LNCaP clone FGC (cell line): ENCODE results near the gene OSGIN1.

ENCODE experiments used
- DNase-seq: peaks from one replicate; pipeline ENCODE4 v3.0.0-alpha.2; 2011; ENCODE audit warnings: low read depth
- H3K4me3 ChIP-seq: 2 replicates; pipeline ENCODE4 v1.5.1; 2011; ENCODE audit warnings: mild to moderate bottlenecking, low read depth, low read length, control low read depth
- TF ChIP-seq, protein P1 (sequence below): IDR thresholded peaks from 2 replicates; pipeline ENCODE4 v1.5.1; 2012; ENCODE audit warnings: mild to moderate bottlenecking; ENCODE audit not compliant: control insufficient read depth, insufficient read depth; ENCODE audit errors: extremely low read depth

OSGIN1 gene

DNA sequence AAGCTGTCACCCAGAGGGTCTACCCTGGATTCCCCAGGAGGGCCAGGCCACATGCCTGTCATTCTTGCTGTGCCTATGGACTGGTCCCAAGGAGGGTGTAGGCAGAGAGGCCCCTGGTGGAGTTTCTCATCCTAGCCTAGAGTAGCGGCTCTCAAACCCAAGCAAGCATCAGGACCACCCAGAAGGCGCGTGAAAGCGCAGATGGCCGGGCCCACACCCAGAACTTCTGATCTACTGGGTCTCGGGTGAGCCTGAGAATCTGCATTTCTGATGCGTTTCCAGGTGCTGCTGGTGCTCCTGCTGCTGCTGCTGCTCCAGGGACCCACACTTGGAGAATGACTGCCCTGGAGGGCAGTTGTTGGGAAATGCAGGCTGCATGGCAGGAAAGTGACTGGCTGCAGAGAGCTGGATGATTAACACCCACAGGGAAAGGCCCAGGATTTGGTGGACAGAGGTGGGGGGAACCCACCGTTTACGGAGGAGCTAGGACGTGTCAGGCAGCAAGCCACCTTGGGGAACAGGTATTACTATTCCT is 9.5 kb upstream of the OSGIN1 start:
- TF ChIP-seq, protein P1, sequence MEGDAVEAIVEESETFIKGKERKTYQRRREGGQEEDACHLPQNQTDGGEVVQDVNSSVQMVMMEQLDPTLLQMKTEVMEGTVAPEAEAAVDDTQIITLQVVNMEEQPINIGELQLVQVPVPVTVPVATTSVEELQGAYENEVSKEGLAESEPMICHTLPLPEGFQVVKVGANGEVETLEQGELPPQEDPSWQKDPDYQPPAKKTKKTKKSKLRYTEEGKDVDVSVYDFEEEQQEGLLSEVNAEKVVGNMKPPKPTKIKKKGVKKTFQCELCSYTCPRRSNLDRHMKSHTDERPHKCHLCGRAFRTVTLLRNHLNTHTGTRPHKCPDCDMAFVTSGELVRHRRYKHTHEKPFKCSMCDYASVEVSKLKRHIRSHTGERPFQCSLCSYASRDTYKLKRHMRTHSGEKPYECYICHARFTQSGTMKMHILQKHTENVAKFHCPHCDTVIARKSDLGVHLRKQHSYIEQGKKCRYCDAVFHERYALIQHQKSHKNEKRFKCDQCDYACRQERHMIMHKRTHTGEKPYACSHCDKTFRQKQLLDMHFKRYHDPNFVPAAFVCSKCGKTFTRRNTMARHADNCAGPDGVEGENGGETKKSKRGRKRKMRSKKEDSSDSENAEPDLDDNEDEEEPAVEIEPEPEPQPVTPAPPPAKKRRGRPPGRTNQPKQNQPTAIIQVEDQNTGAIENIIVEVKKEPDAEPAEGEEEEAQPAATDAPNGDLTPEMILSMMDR: no peak
- no peak for DNase-seq
- no peak overlapping the region for H3K4me3 ChIP-seq

DNA sequence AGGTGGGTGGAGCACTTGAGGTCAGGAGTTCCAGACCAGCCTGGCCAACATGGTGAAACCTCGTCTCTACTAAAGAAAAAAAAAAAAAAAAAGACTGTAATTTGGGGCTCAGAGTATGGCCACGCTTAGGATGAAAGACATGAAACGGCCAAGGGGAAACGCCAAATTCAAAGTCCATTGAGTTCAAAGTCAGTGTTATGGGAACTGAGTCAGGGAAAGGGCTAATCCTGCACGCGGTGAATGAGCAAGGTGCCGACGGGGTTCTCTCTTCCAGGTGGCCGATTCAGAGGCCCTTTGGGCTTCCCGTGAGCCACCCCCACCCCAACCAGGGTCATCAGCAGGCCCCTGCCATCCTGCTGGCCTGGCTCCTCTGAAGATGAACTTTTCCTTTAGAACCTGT is 7.5 kb upstream of the OSGIN1 start:
- DNase-seq: no peak
- TF ChIP-seq, protein P1: no peak
- no peak overlapping the region for H3K4me3 ChIP-seq

DNA sequence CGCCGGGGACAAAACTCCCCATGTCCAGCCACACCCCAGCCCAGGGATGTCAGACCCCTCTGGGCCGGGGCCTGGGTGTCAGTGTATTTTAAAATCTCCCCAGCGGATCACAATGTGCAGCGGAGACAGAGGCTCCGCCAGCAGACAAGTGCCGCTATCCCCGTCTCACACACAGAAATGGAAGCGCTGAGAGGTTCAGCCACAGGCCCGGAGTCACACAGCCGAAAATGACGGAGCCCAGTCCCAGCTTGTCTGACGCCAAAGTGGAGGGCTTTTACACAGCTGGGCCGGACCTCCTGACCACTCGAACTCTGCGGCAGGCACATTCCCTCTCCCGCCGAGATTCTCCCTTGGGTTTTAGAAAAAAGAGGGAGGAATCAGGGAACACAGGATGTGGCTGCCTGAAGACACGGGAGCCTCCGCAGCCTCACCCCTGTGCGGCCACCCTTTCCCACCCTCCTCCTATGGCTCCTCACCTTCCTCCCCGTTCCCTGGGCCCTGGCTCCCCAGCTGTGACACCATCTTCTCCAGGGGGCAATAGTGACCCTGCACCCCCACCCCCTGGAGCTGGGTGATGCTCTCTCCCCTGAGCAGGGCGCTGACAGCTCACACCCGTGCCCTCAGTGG is 6.8 kb upstream of the OSGIN1 start:
- no peak for DNase-seq
- TF ChIP-seq, protein P1: no peak
- H3K4me3 ChIP-seq: no peak overlapping the region

DNA sequence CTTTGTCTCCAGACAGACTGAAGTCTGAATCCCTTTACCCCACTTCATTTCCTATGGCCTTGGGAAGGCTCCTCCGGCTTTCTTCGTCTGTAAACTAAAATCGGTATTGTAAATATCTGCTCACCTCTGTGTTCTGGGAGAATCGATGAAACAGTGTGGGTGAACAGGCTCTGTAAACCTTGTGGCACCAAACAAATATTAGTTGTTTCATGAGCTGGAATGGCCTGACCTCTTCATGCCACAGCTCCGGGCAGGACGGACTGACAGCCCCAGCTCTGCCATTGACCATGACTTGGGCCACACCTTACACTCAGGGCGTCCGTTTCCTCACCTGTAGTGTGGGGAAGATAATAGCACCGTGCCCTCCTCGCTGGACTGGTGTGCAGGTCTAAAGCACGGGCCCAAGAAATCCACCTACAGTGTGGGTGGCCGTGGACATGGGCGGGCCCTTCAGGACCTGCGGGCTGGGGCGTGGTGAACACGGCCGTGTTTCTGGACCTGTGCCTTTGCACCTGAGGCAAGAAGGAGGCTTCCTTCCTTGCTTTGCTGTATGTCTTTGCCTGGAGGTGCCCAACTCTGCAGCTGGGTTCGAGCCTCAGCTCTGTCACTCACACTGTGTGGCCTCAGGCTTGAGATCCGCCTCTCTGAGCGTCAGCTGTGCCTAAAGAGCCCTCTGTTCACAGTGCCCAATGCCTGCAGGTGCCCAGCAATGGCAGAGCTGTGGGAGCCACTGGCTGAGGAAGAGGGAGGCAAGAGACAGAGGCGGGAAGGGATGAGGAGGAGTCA is 6.1 kb upstream of the OSGIN1 start:
- TF ChIP-seq, protein P1: no peak
- DNase-seq: no peak
- no peak overlapping the region for H3K4me3 ChIP-seq

DNA sequence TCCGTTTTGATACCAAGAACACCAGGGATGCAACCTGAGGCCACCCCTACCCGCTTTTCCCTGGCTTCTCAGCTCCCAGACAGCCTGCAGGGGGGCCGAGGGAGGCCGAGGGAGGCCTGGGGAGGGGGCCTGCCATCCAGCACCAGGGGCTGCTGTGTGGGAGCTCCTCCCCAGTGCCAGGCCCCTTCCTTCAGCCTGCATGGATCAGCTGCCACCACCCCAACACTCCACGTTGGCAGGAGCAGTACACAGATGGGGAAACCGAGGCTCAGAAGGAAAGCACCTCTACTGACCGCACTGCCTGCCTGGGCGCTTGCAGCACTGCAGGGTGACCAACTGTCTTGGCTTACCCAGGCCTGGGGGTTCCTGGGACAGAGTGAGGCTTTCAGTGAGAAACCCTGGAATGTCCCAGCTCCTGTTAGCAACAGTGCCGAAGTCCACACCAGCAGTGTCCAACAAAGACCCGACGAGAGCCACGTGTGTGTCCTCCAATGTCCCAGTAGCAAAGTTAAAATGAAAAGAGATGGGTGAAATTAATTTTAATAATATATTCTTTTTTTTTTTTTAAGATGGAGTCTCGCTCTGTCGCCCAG is 5.3 kb upstream of the OSGIN1 start:
- DNase-seq: no peak
- TF ChIP-seq, protein P1: no peak
- no peak overlapping the region for H3K4me3 ChIP-seq

DNA sequence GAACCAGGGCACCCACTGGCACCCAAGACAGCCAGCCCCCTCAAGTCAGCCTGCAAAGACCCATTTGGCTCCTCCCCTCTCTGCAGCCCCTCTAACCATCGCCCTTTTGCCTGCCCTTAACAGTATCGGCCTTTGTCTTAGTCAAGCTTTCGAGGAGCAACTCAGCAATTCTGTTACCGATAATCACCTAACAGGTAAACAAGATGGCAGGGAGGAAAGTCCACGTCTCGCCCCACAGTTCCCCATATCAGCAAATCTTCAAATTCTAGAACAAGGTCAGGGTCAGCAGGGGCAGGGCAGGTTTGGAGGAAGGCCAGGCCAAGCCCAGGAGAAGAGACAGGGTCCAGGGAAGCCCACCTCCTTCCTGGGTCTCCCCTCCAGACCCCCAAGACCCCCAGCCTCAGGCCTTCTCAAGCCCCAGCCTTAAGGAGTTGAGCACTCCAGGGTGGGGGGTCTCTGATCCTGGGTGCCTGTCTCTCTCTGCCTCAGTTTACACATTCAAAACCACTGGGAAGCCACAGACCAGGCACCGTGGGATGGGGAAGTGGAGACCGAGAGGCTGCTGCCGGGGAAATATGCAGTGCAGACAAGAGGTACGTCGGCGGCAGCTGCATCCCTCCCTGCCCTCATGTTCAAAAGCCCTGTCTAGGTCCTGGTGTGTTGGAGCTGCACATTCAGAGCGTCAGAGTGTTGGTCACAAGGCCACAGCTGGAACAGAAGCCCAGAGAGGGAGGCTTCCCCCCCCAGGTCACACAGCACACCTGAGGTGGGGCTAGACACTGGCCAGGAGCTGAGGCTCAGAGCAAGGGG is 3.9 kb upstream of the OSGIN1 start:
- no peak overlapping the region for H3K4me3 ChIP-seq
- TF ChIP-seq, protein P1: no peak
- DNase-seq: no peak
